ENCODE measurements around the gene ZDHHC14.

DNA sequence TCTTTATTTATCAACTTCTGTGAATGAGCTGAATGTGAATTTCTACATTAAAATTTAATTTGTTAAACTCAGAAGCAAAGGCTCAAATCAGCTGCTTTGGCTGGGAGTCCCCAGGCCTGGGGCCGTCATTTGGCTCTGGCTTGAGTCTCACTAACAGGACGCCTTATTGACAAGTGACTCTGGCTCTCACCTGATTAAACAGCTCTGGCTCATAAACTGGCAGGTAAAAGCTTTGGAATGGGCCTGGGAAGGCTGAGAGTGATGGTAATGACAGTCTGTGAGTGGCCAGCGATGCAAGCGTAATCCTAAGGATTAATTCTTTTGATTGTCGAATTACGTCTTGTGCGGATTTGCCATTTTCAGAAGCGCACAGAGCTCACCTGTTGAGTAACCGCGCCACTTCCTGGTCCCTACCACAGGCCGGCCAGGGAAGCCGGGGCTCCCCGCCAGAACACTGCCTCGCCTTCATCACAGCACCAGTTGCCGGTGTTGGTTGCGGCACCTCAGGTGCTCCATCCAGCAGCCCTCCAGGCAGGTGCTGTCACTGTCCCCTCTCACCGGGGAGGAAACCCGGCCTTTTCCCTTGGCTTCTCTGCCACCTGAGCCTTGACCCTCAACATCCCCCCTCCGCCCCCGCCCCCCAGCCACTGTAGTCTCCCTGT, 110.7 kb downstream of the ZDHHC14 start:
- no peak for TF ChIP-seq EZH2 (IDR thresholded peaks at IDR 0.05; ENCODE audit: low read length, unreplicated experiment)
- TF ChIP-seq CTCF (conservative IDR thresholded peaks at IDR 0.05; ENCODE audit: low read depth, low read length): no peak
- TF ChIP-seq EZH2phosphoT487 (IDR thresholded peaks at IDR 0.05; ENCODE audit: borderline replicate concordance, low read length): no peak

Measured in PC-3 (cell line).